GM21515 (cell line): ENCODE data around the gene TRIM22.
"Not testable (repeated sequence)": the region's sequence is repeated elsewhere in the genome, so short reads cannot be mapped to it uniquely, and the experiment has no call there.

Experiments
- ATAC-seq: cut with Tn5 transposase; IDR thresholded peaks from one replicate; pipeline ENCODE4 v1.9.1; 2021; ENCODE audit not compliant: unreplicated experiment

TRIM22 gene

DNA sequence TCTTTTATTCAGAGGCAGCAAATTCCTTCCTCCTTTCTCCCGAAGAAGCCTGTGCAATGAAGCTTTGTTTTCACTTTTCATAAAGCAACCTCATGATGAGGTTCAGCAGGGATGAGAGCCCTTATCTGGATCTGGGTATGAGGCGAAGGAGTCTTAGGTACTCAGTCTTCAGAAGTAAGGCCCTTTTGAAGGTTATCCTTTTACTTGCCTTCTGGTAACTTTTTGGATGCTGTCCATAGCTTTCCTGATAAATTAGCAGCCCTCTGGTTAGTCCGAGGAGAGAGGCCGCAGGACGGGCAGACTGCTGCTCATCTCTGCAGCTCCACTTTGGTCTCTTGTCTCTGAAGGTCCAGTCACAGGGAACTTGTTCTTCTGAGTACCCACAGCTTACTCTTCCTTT lies 1.1 kb downstream of the TRIM22 start:
- ATAC-seq: no peak

- not testable (repeated sequence) for ATAC-seq
Observed at GRCh38 chr11:5691238-5691963, 1.8 kb downstream of the TRIM22 start.

- no peak for ATAC-seq
Observed at GRCh38 chr11:5691964-5692361, 2.4 kb downstream of the TRIM22 start.

- ATAC-seq: no peak
Observed at GRCh38 chr11:5694642-5695041, 5.1 kb downstream of the TRIM22 start.

DNA sequence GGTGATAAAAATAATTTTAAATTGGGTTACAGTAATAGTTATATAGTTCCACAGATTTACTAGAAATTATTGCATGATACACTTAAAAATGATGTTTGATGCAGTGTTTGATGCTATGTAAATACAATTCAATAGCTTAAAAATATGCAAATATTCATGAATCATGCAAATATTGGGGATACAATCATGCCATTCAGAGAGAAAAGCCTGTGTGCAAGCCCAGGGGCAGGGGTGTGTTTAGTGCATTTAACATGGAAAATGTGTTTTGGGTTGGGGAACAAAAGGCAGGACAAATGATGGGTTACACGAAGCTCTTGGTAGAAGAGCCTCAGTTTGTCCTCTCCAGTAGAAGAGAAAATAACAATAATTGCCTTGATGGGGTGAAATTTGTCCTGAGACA lies 6.0 kb downstream of the TRIM22 start:
- no peak for ATAC-seq

- ATAC-seq: no peak
Observed at GRCh38 chr11:5696210-5696609, 6.6 kb downstream of the TRIM22 start.

DNA sequence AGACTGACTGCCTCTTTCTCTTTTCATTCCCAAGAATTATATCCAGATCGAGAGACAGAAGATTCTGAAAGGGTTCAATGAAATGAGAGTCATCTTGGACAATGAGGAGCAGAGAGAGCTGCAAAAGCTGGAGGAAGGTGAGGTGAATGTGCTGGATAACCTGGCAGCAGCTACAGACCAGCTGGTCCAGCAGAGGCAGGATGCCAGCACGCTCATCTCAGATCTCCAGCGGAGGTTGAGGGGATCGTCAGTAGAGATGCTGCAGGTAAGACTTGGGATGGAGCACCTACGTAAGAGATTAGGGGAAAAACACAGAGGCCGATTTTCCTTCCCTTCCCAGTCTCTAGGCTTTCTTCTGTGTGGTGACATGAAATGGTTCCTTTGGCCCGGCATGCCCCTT lies 8.7 kb downstream of the TRIM22 start:
- ATAC-seq: no peak

GRCh38 chr11:5700421-5701054 lies 10.9 kb downstream of the TRIM22 start:
- no peak for ATAC-seq

- ATAC-seq: no peak
Observed at GRCh38 chr11:5701055-5701577, 11.5 kb downstream of the TRIM22 start.

- ATAC-seq: peak; percentile 65
Observed at GRCh38 chr11:5703741-5704536, 14.3 kb downstream of the TRIM22 start.

DNA sequence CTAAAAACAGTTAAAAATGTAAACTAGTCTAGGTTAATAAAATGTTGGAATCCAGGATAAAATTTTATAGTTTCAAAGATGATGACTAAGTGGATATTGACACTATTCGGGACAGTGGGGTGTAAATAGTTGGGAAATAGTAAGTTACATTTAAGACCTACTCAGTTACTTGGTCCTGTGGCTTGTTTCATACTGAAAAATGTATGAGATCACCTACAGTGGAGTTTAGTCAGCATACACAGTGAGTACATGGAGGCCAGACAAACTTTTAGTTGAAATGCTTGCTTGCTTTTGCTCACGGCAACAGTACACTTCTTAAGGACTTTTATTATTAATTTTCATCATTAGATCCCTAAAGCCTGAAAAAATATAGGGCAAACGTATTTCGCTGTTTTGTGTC lies 16.1 kb downstream of the TRIM22 start:
- no peak for ATAC-seq

- ATAC-seq: no peak
Observed at GRCh38 chr11:5712507-5712906, 22.9 kb downstream of the TRIM22 start.

GRCh38 chr11:5713695-5714094 lies 24.1 kb downstream of the TRIM22 start:
- no peak for ATAC-seq

- ATAC-seq: not testable (repeated sequence)
Observed at GRCh38 chr11:5716518-5716917, 26.9 kb downstream of the TRIM22 start.

- ATAC-seq: no peak
Observed at GRCh38 chr11:5719703-5720495, 30.3 kb downstream of the TRIM22 start.

DNA sequence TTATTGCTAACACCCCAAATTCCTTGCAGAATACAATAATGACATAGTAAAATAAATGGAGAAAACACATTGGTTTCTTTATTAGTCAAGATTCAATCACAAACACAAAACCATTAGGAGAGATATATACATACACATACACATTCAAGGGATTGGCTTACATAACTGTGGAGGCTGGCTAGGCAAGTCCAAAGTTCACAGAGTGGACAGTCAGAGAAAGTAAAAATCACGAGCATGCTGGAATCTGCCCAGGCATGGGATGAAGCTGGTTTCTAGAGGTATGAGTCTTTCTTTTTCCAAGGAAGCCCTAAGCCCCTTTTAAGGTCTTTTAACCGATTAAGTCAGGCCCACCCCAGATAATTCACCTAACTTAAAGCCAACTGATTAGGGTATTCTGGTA lies 33.0 kb downstream of the TRIM22 start:
- no peak for ATAC-seq

DNA sequence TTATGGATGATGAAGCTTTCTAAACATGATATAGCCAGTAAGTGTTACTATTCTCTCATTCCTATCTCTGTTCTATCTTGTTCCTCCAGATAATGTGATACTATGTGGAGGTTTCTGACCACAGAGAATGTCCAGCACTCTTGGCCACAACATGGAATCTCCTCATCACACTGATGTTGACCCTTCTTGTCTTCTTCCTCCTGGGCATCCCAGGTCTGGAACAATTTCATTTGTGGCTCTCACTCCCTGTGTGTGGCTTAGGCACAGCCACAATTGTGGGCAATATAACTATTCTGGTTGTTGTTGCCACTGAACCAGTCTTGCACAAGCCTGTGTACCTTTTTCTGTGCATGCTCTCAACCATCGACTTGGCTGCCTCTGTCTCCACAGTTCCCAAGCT lies 36.8 kb downstream of the TRIM22 start:
- ATAC-seq: no peak

- no peak for ATAC-seq
Observed at GRCh38 chr11:5727691-5728090, 38.1 kb downstream of the TRIM22 start.

DNA sequence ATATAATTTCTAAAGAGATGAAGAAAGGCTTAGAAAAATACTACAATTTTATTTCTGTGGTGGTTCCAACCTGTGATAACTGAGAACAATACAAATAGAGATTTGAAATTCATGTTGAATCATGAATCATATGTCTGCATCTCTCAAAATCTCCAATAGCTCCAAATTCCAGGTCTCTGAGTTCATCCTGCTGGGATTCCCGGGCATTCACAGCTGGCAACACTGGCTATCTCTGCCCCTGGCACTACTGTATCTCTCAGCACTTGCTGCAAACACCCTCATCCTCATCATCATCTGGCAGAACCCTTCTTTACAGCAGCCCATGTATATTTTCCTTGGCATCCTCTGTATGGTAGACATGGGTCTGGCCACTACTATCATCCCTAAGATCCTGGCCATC lies 46.8 kb downstream of the TRIM22 start, which contains the start of gene OR56B1:
Gene OR56B1, plus strand, starts transcription at position 53 of the 400 bp plus-strand sequence. Its CDS starts 69 bp downstream, at position 122.
- no peak for ATAC-seq

DNA sequence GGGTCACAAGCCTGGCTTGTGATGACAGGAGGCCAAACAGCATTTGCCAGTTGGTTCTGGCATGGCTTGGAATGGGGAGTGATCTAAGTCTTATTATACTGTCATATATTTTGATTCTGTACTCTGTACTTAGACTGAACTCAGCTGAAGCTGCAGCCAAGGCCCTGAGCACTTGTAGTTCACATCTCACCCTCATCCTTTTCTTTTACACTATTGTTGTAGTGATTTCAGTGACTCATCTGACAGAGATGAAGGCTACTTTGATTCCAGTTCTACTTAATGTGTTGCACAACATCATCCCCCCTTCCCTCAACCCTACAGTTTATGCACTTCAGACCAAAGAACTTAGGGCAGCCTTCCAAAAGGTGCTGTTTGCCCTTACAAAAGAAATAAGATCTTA lies 47.5 kb downstream of the TRIM22 start:
- ATAC-seq: no peak
